ENCODE data around the gene FTL. TPM values are rescaled to one million over a fixed set of nuclear protein-coding genes. Genes with fewer than 3 reads are reported as not detected.
A peak's percentile ranks its signal among the peaks of the same experiment; 100 is the strongest.

Gene FTL
- total and polyA plus RNA-seq, 8 donors, result 394 to 1,473 (median 841) TPM

DNA sequence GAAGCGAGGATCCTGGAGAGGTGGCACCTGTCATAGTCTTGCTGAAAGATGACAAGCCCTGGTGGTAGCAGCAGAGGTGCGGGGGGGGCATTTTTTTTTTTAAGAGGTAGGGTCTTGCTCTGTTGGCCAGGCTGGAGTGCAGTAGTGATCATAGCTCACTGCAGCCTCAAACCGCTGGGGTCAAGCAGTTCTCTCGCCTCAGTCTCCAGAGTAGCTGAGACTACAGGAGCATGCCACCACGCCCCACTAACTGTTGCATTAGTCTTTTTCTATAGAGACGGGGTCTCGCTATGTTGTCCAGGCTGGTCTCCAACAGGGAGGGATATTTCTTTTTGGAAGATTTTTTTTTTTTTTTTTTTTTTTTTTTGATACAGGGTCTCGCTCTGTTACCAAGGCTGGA, 7.1 kb upstream of the FTL start:
- TF ChIP-seq, protein P1, sequence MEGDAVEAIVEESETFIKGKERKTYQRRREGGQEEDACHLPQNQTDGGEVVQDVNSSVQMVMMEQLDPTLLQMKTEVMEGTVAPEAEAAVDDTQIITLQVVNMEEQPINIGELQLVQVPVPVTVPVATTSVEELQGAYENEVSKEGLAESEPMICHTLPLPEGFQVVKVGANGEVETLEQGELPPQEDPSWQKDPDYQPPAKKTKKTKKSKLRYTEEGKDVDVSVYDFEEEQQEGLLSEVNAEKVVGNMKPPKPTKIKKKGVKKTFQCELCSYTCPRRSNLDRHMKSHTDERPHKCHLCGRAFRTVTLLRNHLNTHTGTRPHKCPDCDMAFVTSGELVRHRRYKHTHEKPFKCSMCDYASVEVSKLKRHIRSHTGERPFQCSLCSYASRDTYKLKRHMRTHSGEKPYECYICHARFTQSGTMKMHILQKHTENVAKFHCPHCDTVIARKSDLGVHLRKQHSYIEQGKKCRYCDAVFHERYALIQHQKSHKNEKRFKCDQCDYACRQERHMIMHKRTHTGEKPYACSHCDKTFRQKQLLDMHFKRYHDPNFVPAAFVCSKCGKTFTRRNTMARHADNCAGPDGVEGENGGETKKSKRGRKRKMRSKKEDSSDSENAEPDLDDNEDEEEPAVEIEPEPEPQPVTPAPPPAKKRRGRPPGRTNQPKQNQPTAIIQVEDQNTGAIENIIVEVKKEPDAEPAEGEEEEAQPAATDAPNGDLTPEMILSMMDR (IDR thresholded peaks at IDR 0.05), result no peak
- peaks cover 0 to 6% (median 4%) of the 10 kb centered on the region in 3 donors for H3K4me1 ChIP-seq

DNA sequence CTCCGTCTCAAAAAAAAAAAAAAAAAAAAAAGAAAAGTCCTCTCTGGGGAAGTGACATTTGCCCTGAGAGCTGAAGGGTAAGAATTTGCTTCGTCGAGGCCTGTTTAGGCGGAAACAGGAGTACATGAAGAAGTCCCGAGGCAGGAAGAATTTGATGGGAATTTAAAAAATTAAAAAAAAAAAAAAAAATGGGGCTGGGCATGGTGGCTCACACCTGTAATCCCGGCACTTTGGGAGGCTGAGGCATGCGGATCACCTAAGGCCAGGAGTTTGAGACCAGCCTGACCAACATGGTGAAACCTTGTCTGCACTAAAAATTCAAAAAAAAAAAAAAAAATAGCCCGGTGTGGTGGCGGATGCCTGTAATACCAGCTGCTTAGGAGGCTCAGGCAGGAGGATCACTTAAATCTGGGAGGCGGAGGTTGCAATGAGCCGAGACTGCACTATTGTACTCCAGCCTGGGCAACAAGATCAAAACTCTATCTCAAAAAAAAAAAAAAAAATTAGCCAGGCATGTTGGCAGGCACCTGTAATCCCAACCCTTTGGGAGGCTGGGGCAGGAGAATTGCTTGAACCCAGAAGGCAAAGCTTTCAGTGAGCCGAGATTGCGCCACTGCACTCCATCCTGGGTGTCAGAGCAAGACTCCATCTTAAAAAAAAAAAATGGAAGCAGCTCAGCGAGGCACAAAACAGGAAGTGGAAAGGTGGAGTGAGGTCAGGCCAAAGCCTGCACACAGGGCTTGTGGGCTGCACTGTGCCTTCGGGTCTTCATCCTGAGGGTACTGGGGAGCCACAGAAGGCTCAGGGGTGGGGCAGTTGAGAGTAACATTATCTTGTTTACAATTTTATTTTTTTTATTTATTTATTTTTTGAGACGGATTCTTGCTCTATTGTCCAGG, 5.5 kb upstream of the FTL start:
- H3K27me3 ChIP-seq, result no peaks in the 10 kb centered on the region
- H3K4me1 ChIP-seq, result peaks cover 10 to 19% (median 11%) of the 10 kb centered on the region in 3 donors
- TF ChIP-seq, protein P1 (IDR thresholded peaks at IDR 0.05), result no peak
- H3K9me3 ChIP-seq, result no peaks in the 10 kb centered on the region
- FAIRE-seq (no peak), DNase-seq (no peak), ATAC-seq (no peak)
- no peaks in the 10 kb centered on the region for H3K36me3 ChIP-seq
- no peak overlapping the region for H3K4me3 ChIP-seq
- H3K27ac ChIP-seq, result no peak overlapping the region
- intact Hi-C loops (cut with DNase I), result loop anchor here in 2 of 3 donors (10.0 kb wide), 2 partner anchors 85 to 165 kb away; partner anchors contain the start of gene PPP1R15A (in 1 of the 2)
- WGBS, 2 donors, result 86 to 94% methylated on average over 16 of the region's 16 CpGs

More for the DNA sequence above, 7.1 kb upstream of the FTL start:
- Histone ChIP-seq H3K27me3 (no peaks in the 10 kb centered on the region), H3K9me3 (no peaks in the 10 kb centered on the region), H3K36me3 (no peaks in the 10 kb centered on the region), H3K4me3 (no peak overlapping the region), H3K27ac (no peak overlapping the region)
- WGBS, 2 donors, result 95 to 96% methylated on average over 7 to 8 of the region's 8 CpGs
- no peak for ATAC-seq
- no peak for FAIRE-seq
- no peak for DNase-seq
- intact Hi-C loops (cut with DNase I), result no loop called here

DNA sequence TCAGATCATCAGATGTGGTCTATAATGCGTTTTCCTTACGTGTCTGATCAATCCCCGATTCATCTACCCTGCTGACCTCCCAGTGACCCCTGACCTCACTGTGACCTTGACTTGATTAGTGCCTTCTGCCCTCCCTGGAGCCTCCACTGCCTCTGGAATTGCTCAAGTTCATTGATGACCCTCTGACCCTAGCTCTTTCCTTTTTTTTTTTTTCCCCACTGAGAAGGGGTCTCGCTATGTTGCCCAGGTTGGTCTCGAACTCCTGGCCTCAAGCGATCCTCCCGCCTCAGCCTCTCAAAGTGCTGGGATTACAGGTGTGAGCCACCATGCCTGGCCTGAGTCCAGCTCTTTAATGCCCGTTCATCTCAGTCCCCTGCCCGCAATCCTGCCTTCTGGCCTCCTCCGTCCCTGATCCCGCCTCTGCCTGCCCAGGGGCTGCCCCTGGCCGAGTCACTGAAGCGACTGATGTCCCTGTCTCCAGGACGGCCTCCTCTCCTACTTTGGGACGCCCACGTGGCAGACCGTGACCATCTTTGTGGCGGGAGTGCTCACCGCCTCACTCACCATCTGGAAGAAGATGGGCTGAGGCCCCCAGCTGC, 4.0 kb upstream of the FTL start:
- no peak overlapping the region for H3K27ac ChIP-seq
- 89 to 92% methylated on average over 17 to 19 of the region's 19 CpGs for WGBS, 2 donors
- DNase-seq, result peak in 4 of 6 donors; percentile 23 to 78 (median 44)
- no peak for FAIRE-seq
- no peaks in the 10 kb centered on the region for H3K9me3 ChIP-seq
- TF ChIP-seq, protein P1 (IDR thresholded peaks at IDR 0.05), result no peak
- no peak overlapping the region for H3K4me3 ChIP-seq
- H3K27me3 ChIP-seq, result no peaks in the 10 kb centered on the region
- no peak for ATAC-seq
- intact Hi-C loops (cut with DNase I), result loop anchor here in 2 of 3 donors (10.0 kb wide), 2 partner anchors 86 to 166 kb away; partner anchors contain the start of gene PPP1R15A (in 1 of the 2)
- H3K36me3 ChIP-seq, result no peaks in the 10 kb centered on the region
- peaks cover 7 to 15% (median 13%) of the 10 kb centered on the region in 3 donors for H3K4me1 ChIP-seq

DNA sequence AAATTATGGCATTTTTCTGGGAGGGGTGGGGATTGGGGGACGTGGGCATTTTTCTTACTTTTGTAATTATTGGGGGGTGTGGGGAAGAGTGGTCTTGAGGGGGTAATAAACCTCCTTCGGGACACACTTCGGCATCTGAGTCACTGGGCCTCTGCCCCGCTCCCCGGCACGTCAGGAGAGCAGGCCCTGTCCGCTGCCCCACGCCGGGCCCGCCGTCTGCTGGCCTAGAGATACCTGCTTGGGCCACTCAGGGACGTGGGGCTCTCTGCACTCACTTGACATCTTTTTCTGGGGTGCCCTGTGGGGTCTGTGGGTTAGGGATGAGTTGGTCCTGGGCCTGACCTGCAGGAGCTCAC, 3.5 kb upstream of the FTL start:
- H3K4me3 ChIP-seq, result no peak overlapping the region
- WGBS, 2 donors, result 84 to 88% methylated on average over 12 of the region's 12 CpGs
- H3K4me1 ChIP-seq, result peaks cover 12 to 17% (median 15%) of the 10 kb centered on the region in 3 donors
- H3K9me3 ChIP-seq, result no peaks in the 10 kb centered on the region
- DNase-seq, result no peak
- H3K27ac ChIP-seq, result peak overlapping the region in 2 of 4 donors; percentile 41 to 44
- FAIRE-seq, result no peak
- H3K36me3 ChIP-seq, result no peaks in the 10 kb centered on the region
- no peak for ATAC-seq
- intact Hi-C loops (cut with DNase I), result loop anchor here in 2 of 3 donors (10.0 kb wide), 2 partner anchors 87 to 167 kb away; partner anchors contain the start of gene PPP1R15A (in 1 of the 2)
- TF ChIP-seq, protein P1 (IDR thresholded peaks at IDR 0.05), result no peak
- H3K27me3 ChIP-seq, result no peaks in the 10 kb centered on the region
